HG03378 (cell line): ENCODE measurements around the gene FOXP1.

Experiments
- ATAC-seq: cut with Tn5 transposase; IDR thresholded peaks from one replicate; pipeline ENCODE4 v1.9.1; 2021; ENCODE audit warnings: mild to moderate bottlenecking, moderate library complexity; ENCODE audit not compliant: unreplicated experiment

The FOXP1 gene

GRCh38 chr3:70911719-70912118, 671.8 kb downstream of the FOXP1 start:
- ATAC-seq, result no peak

GRCh38 chr3:70905491-70905890, 678.0 kb downstream of the FOXP1 start:
- ATAC-seq, result no peak
